NCI-H187 (cell line): ENCODE data around the gene SRGAP3.
"Not testable (repeated sequence)": the region's sequence is repeated elsewhere in the genome, so short reads cannot be mapped to it uniquely, and the experiment has no call there.

Experiments
- DNase-seq, 2 experiments: peaks; one replicate each; lab custom pipeline; 2025; lab: John Stamatoyannopoulos, UW

The SRGAP3 gene

GRCh38 chr3:9111866-9112265 lies 137.6 kb downstream of the SRGAP3 start:
- no peak for DNase-seq

- no peak for DNase-seq
These were observed 138.0 kb downstream of the SRGAP3 start for GRCh38 chr3:9111417-9111816.

- DNase-seq, result no peak
These were observed 138.6 kb downstream of the SRGAP3 start for GRCh38 chr3:9110802-9111201.

- DNase-seq, result no peak
These were observed 139.1 kb downstream of the SRGAP3 start for GRCh38 chr3:9110316-9110715.

GRCh38 chr3:9109568-9109914 lies 139.9 kb downstream of the SRGAP3 start:
- DNase-seq, result no peak

GRCh38 chr3:9108876-9109567 lies 140.4 kb downstream of the SRGAP3 start:
- DNase-seq, result no peak

GRCh38 chr3:9107738-9108137 lies 141.7 kb downstream of the SRGAP3 start:
- no peak for DNase-seq

GRCh38 chr3:9105421-9105820 lies 144.0 kb downstream of the SRGAP3 start:
- no peak for DNase-seq

- DNase-seq, result no peak
These were observed 145.3 kb downstream of the SRGAP3 start for GRCh38 chr3:9104121-9104520.

- DNase-seq, result no peak
These were observed 147.0 kb downstream of the SRGAP3 start for GRCh38 chr3:9102240-9102981.

GRCh38 chr3:9101286-9101685 lies 148.2 kb downstream of the SRGAP3 start:
- no peak for DNase-seq

- no peak for DNase-seq
These were observed 148.9 kb downstream of the SRGAP3 start for GRCh38 chr3:9100513-9100894.

- no peak for DNase-seq
These were observed 149.5 kb downstream of the SRGAP3 start for GRCh38 chr3:9099702-9100512.

GRCh38 chr3:9098716-9099675 lies 150.4 kb downstream of the SRGAP3 start:
- no peak for DNase-seq

GRCh38 chr3:9097495-9097894 lies 152.0 kb downstream of the SRGAP3 start:
- no peak for DNase-seq

- no peak for DNase-seq
These were observed 157.8 kb downstream of the SRGAP3 start for GRCh38 chr3:9091486-9092235.

GRCh38 chr3:9088441-9089353 lies 160.7 kb downstream of the SRGAP3 start:
- DNase-seq, result no peak

- no peak for DNase-seq
These were observed 161.5 kb downstream of the SRGAP3 start for GRCh38 chr3:9087831-9088413.

GRCh38 chr3:9085428-9085827 lies 164.0 kb downstream of the SRGAP3 start:
- DNase-seq, result not testable (repeated sequence)
